GM23338 (cell line): ENCODE results near the gene VPREB1. TPM values are rescaled to one million over a fixed set of nuclear protein-coding genes. Genes with fewer than 3 reads are reported as not detected.

ENCODE experiments used
- ATAC-seq: fragments of 200-7000 bp; cut with Tn5 transposase; 3 replicates; pipeline ENCODE4 v1.9.1; 2020
- DNase-seq: peaks from one replicate; pipeline ENCODE4 v3.0.0-alpha.2; 2015; ENCODE audit warnings: low spot score
- H2AFZ ChIP-seq: fragments of 200-600 bp; sonication (generic); 2 replicates; pipeline ENCODE4 v1.8.0; 2016; ENCODE audit warnings: antibody characterized with exemption, mild to moderate bottlenecking, moderate library complexity
- H3F3A ChIP-seq: fragments of 200-600 bp; sonication (generic); replicated peaks from 2 replicates; pipeline ENCODE4 v1.8.0; 2017; ENCODE audit warnings: antibody characterized with exemption, mixed run types, low read depth
- H3K27ac ChIP-seq: fragments of 200-600 bp; sonication (generic); 2 replicates; pipeline ENCODE4 v1.6.1; 2016; ENCODE audit warnings: low read depth
- H3K27me3 ChIP-seq: fragments of 200-600 bp; sonication (generic); 2 replicates; pipeline ENCODE4 v1.8.0; 2016; ENCODE audit warnings: mild to moderate bottlenecking, mixed run types, moderate library complexity; ENCODE audit not compliant: insufficient read depth
- H3K36me3 ChIP-seq: fragments of 200-600 bp; sonication (generic); 2 replicates; pipeline ENCODE4 v1.8.0; 2016; ENCODE audit warnings: mild to moderate bottlenecking; ENCODE audit not compliant: insufficient read depth
- H3K4me1 ChIP-seq: fragments of 200-600 bp; sonication (generic); 2 replicates; pipeline ENCODE4 v1.8.0; 2016; ENCODE audit warnings: mild to moderate bottlenecking, moderate library complexity; ENCODE audit not compliant: insufficient read depth
- H3K4me2 ChIP-seq: fragments of 200-600 bp; sonication (generic); 2 replicates; pipeline ENCODE4 v1.7.1; 2017; ENCODE audit warnings: mixed run types
- H3K4me3 ChIP-seq: fragments of 200-600 bp; sonication (generic); 2 replicates; pipeline ENCODE4 v1.6.1; 2016; ENCODE audit warnings: mixed run types
- H3K79me2 ChIP-seq: fragments of 200-600 bp; sonication (generic); replicated peaks from 2 replicates; pipeline ENCODE4 v1.8.0; 2017; ENCODE audit warnings: mild to moderate bottlenecking; ENCODE audit not compliant: insufficient read depth
- H3K9me2 ChIP-seq: fragments of 200-600 bp; sonication (generic); 2 replicates; pipeline ENCODE4 v1.8.0; 2017; ENCODE audit not compliant: insufficient read depth
- H4K20me1 ChIP-seq: fragments of 200-600 bp; sonication (generic); replicated peaks from 2 replicates; pipeline ENCODE4 v1.8.0; 2017; ENCODE audit warnings: mild to moderate bottlenecking; ENCODE audit not compliant: insufficient read depth
- H3K27ac Mint-ChIP-seq: 2 replicates; pipeline ENCODE4 v1.8.0; 2020; ENCODE audit warnings: inconsistent platforms, mild to moderate bottlenecking, moderate library complexity, mixed read lengths
- H3K27me3 Mint-ChIP-seq: 3 replicates; pipeline ENCODE4 v1.8.0; 2022; ENCODE audit warnings: low read depth, mild to moderate bottlenecking, moderate library complexity, mixed read lengths, inconsistent platforms; ENCODE audit not compliant: insufficient read depth, poor library complexity
- H3K36me3 Mint-ChIP-seq: 3 replicates; pipeline ENCODE4 v1.8.0; 2021; ENCODE audit warnings: low read depth, mild to moderate bottlenecking, inconsistent platforms, moderate library complexity, mixed read lengths
- H3K4me1 Mint-ChIP-seq: 3 replicates; pipeline ENCODE4 v1.8.0; 2020; ENCODE audit warnings: mild to moderate bottlenecking, inconsistent platforms, mixed read lengths
- H3K4me3 Mint-ChIP-seq: 3 replicates; pipeline ENCODE4 v1.8.0; 2021; ENCODE audit warnings: moderate library complexity, mild to moderate bottlenecking, inconsistent platforms, mixed read lengths
- H3K9me3 Mint-ChIP-seq: 3 replicates; pipeline ENCODE4 v1.8.0; 2020; ENCODE audit warnings: moderate library complexity, mild to moderate bottlenecking, inconsistent platforms, mixed read lengths
- CREB1 ChIP-seq: fragments of 250-450 bp; sonication (Bioruptor Pico); IDR thresholded peaks from 2 replicates; pipeline ENCODE4 v1.5.0; 2020; ENCODE audit warnings: low read depth, mild to moderate bottlenecking, moderate library complexity
- EZH2 ChIP-seq: fragments of 200-600 bp; sonication (generic); IDR thresholded peaks from one replicate; pipeline ENCODE4 v1.8.0; 2017; ENCODE audit warnings: antibody characterized with exemption, mild to moderate bottlenecking, low read depth; ENCODE audit not compliant: unreplicated experiment
- EZH2phosphoT487 ChIP-seq: fragments of 200-600 bp; sonication (generic); IDR thresholded peaks from one replicate; pipeline ENCODE4 v1.8.1; 2018; ENCODE audit warnings: antibody characterized with exemption; ENCODE audit not compliant: unreplicated experiment
- JUNB ChIP-seq: IDR thresholded peaks from one replicate; pipeline ENCODE4 v1.6.1; 2016; ENCODE audit warnings: antibody characterized with exemption; ENCODE audit not compliant: unreplicated experiment
- NANOG ChIP-seq: IDR thresholded peaks from 2 replicates; pipeline ENCODE4 v1.6.1; 2016; ENCODE audit warnings: antibody characterized with exemption, borderline replicate concordance
- POLR2AphosphoS5 ChIP-seq: IDR thresholded peaks from 2 replicates; pipeline ENCODE4 v1.6.1; 2016; ENCODE audit warnings: antibody characterized with exemption, low read depth
- STAT1 ChIP-seq: IDR thresholded peaks from one replicate; pipeline ENCODE4 v1.6.1; 2016; ENCODE audit warnings: antibody characterized with exemption; ENCODE audit not compliant: unreplicated experiment
- ZNF114 ChIP-seq: fragments of 250-450 bp; sonication (Bioruptor Pico); IDR thresholded peaks from 2 replicates; pipeline ENCODE4 v1.5.0; 2020; ENCODE audit warnings: mild to moderate bottlenecking, moderate library complexity
- ZNF331 ChIP-seq: fragments of 250-450 bp; sonication (Bioruptor Pico); IDR thresholded peaks from 2 replicates; pipeline ENCODE4 v1.5.0; 2020; ENCODE audit warnings: low read depth, mild to moderate bottlenecking, moderate library complexity
- polyA plus RNA-seq: library from polyadenylated mRNA; unstranded; fragments of >200 nt; fragmentation: Nextera tagmentation; extraction: Ambion mirVana; gene quantifications from 2 replicates; pipeline ENCODE4 v1.2.1, GENCODE V29; 2016
- total RNA-seq: library from RNA; depleted of rRNA; stranded (reverse); fragments of >200 nt; shearing (Covaris generic); gene quantifications from 2 replicates; pipeline ENCODE4 v1.2.3, GENCODE V29; 2014
- TF ChIP-seq, protein P1 (sequence below), 2 experiments: fragments of 200-600 bp in 1 of 2; sonication (generic) in 1 of 2; conservative IDR thresholded peaks; 2 replicates each; pipeline versions ENCODE4 v1.5.1 to v1.6.1; 2016 to 2017; ENCODE audit warnings: antibody characterized with exemption in 2 of 2, low read depth in 2 of 2, mild to moderate bottlenecking in 2 of 2, moderate library complexity in 1 of 2
- TF ChIP-seq, protein P2 (sequence below): IDR thresholded peaks from 2 replicates; pipeline ENCODE4 v1.6.1; 2016; ENCODE audit warnings: antibody characterized with exemption
- TF ChIP-seq, protein P3 (sequence below): fragments of 250-450 bp; sonication (Bioruptor Pico); IDR thresholded peaks from 2 replicates; pipeline ENCODE4 v1.5.0; 2020; ENCODE audit warnings: mild to moderate bottlenecking, moderate library complexity

Gene VPREB1
- total and polyA plus RNA-seq, 2 experiments from 2014 or later: not detected

DNA sequence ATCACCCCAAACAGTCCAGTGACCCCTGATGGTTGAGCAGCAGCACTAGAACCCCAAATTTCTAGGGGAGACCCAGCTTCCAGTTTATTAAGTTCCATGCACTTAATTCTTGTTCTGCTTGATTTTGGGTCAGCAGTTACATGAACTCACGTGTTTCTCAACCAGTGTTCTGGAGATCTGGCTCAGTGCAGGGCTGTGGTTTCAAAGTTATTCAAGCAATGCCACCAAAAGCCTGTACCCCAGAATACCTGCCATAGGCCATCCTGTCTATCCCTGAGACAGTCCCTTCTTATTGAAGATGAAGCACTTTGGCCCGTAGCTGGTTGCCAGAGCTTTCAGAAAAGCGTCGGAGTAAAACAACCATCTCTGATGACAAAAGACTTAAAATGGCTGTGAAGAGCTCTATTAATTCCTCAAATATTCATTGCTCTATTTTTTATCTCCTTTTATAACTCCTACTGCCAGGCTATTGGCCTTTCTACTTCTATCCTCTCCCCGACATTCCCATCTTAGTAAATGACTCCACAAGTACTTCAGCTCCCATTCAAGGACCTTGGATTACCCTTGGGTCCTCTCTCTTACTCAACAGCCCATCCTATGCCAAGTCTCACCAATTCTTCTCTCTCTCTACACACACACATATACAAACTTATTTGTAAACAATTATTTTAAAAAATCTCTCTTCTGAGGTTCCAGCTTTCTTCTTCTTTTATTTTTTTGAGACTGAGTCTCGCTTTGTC is 18.0 kb upstream of the VPREB1 start:
- Mint-ChIP-seq H3K27ac (no peak overlapping the region), H3K4me3 (no peak overlapping the region), H3K27me3 (peaks cover 80% of the 10 kb centered on the region), H3K36me3 (no peaks in the 10 kb centered on the region), H3K9me3 (no peaks in the 10 kb centered on the region; the same call in 2 of the 3 replicates), H3K4me1 (no peaks in the 10 kb centered on the region)
- peaks cover 8% of the 10 kb centered on the region for H4K20me1 ChIP-seq
- ATAC-seq: no peak
- no peak overlapping the region for H2AFZ ChIP-seq
- H3K27me3 ChIP-seq: peaks cover 91% of the 10 kb centered on the region
- H3F3A ChIP-seq: no peaks in the 10 kb centered on the region
- H3K27ac ChIP-seq: no peak overlapping the region
- no peaks in the 10 kb centered on the region for H3K79me2 ChIP-seq
- TF ChIP-seq EZH2 (peak; percentile 47), POLR2AphosphoS5 (no peak)
- no peaks in the 10 kb centered on the region for H3K9me2 ChIP-seq
- H3K36me3 ChIP-seq: no peaks in the 10 kb centered on the region
- DNase-seq: no peak
- H3K4me3 ChIP-seq: no peak overlapping the region
- H3K4me1 ChIP-seq: no peaks in the 10 kb centered on the region
- H3K4me2 ChIP-seq: no peak overlapping the region

DNA sequence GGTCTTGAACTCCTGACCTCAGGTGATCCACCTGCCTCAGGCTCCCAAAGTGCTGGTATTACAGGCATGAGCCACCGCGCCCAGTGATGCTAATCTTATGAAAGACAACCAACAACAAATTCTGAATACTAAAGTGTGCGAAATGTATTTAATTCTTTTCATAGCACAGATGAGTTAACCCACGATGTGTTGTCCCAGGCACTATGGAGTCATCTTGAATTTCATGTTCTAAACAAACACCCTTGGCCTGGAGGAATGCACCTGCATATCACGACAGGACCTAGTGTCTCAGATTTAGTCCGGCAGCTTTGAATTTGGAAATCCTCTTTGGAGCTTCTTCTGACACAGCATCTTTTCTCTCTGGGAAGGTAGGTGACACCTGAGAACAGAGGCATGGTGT is 16.2 kb upstream of the VPREB1 start:
- ATAC-seq (no peak), DNase-seq (no peak)
- Mint-ChIP-seq H3K4me1 (no peaks in the 10 kb centered on the region), H3K27me3 (peaks cover 94% of the 10 kb centered on the region), H3K4me3 (no peak overlapping the region), H3K9me3 (no peaks in the 10 kb centered on the region; the same call in 2 of the 3 replicates), H3K27ac (no peak overlapping the region), H3K36me3 (no peaks in the 10 kb centered on the region)
- Histone ChIP-seq H3K36me3 (no peaks in the 10 kb centered on the region), H3F3A (no peaks in the 10 kb centered on the region), H3K9me2 (no peaks in the 10 kb centered on the region), H2AFZ (no peak overlapping the region), H3K27ac (no peak overlapping the region), H3K27me3 (peaks cover 98% of the 10 kb centered on the region), H3K4me3 (no peak overlapping the region), H3K4me1 (no peaks in the 10 kb centered on the region), H3K4me2 (no peak overlapping the region), H3K79me2 (no peaks in the 10 kb centered on the region), H4K20me1 (peaks cover 8% of the 10 kb centered on the region)
- no peak for TF ChIP-seq ZNF114
- TF ChIP-seq POLR2AphosphoS5: no peak
- no peak for TF ChIP-seq EZH2phosphoT487
- TF ChIP-seq NANOG: no peak
- TF ChIP-seq, protein P1, sequence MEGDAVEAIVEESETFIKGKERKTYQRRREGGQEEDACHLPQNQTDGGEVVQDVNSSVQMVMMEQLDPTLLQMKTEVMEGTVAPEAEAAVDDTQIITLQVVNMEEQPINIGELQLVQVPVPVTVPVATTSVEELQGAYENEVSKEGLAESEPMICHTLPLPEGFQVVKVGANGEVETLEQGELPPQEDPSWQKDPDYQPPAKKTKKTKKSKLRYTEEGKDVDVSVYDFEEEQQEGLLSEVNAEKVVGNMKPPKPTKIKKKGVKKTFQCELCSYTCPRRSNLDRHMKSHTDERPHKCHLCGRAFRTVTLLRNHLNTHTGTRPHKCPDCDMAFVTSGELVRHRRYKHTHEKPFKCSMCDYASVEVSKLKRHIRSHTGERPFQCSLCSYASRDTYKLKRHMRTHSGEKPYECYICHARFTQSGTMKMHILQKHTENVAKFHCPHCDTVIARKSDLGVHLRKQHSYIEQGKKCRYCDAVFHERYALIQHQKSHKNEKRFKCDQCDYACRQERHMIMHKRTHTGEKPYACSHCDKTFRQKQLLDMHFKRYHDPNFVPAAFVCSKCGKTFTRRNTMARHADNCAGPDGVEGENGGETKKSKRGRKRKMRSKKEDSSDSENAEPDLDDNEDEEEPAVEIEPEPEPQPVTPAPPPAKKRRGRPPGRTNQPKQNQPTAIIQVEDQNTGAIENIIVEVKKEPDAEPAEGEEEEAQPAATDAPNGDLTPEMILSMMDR (conservative IDR thresholded peaks at IDR 0.05; ENCODE audit: low read depth in 2 of 2): no peak
- no peak for TF ChIP-seq CREB1
- no peak for TF ChIP-seq ZNF331
- TF ChIP-seq, protein P2, sequence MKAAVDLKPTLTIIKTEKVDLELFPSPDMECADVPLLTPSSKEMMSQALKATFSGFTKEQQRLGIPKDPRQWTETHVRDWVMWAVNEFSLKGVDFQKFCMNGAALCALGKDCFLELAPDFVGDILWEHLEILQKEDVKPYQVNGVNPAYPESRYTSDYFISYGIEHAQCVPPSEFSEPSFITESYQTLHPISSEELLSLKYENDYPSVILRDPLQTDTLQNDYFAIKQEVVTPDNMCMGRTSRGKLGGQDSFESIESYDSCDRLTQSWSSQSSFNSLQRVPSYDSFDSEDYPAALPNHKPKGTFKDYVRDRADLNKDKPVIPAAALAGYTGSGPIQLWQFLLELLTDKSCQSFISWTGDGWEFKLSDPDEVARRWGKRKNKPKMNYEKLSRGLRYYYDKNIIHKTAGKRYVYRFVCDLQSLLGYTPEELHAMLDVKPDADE: no peak
- TF ChIP-seq, protein P3, sequence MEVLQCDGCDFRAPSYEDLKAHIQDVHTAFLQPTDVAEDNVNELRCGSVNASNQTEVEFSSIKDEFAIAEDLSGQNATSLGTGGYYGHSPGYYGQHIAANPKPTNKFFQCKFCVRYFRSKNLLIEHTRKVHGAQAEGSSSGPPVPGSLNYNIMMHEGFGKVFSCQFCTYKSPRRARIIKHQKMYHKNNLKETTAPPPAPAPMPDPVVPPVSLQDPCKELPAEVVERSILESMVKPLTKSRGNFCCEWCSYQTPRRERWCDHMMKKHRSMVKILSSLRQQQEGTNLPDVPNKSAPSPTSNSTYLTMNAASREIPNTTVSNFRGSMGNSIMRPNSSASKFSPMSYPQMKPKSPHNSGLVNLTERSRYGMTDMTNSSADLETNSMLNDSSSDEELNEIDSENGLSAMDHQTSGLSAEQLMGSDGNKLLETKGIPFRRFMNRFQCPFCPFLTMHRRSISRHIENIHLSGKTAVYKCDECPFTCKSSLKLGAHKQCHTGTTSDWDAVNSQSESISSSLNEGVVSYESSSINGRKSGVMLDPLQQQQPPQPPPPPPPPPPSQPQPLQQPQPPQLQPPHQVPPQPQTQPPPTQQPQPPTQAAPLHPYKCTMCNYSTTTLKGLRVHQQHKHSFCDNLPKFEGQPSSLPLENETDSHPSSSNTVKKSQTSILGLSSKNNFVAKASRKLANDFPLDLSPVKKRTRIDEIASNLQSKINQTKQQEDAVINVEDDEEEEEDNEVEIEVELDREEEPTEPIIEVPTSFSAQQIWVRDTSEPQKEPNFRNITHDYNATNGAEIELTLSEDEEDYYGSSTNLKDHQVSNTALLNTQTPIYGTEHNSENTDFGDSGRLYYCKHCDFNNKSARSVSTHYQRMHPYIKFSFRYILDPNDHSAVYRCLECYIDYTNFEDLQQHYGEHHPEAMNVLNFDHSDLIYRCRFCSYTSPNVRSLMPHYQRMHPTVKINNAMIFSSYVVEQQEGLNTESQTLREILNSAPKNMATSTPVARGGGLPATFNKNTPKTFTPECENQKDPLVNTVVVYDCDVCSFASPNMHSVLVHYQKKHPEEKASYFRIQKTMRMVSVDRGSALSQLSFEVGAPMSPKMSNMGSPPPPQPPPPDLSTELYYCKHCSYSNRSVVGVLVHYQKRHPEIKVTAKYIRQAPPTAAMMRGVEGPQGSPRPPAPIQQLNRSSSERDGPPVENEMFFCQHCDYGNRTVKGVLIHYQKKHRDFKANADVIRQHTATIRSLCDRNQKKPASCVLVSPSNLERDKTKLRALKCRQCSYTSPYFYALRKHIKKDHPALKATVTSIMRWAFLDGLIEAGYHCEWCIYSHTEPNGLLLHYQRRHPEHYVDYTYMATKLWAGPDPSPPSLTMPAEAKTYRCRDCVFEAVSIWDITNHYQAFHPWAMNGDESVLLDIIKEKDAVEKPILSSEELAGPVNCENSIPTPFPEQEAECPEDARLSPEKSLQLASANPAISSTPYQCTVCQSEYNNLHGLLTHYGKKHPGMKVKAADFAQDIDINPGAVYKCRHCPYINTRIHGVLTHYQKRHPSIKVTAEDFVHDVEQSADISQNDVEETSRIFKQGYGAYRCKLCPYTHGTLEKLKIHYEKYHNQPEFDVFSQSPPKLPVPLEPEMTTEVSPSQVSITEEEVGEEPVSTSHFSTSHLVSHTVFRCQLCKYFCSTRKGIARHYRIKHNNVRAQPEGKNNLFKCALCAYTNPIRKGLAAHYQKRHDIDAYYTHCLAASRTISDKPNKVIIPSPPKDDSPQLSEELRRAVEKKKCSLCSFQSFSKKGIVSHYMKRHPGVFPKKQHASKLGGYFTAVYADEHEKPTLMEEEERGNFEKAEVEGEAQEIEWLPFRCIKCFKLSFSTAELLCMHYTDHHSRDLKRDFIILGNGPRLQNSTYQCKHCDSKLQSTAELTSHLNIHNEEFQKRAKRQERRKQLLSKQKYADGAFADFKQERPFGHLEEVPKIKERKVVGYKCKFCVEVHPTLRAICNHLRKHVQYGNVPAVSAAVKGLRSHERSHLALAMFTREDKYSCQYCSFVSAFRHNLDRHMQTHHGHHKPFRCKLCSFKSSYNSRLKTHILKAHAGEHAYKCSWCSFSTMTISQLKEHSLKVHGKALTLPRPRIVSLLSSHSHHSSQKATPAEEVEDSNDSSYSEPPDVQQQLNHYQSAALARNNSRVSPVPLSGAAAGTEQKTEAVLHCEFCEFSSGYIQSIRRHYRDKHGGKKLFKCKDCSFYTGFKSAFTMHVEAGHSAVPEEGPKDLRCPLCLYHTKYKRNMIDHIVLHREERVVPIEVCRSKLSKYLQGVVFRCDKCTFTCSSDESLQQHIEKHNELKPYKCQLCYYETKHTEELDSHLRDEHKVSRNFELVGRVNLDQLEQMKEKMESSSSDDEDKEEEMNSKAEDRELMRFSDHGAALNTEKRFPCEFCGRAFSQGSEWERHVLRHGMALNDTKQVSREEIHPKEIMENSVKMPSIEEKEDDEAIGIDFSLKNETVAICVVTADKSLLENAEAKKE (CRISPR knock-in tag): no peak
- TF ChIP-seq STAT1: no peak
- TF ChIP-seq JUNB: no peak
